Endodermal cell (in vitro differentiated cells): ENCODE results near the gene HSD17B7. TPM values are rescaled to one million over a fixed set of nuclear protein-coding genes. Genes with fewer than 3 reads are reported as not detected.

Source experiments
- DNase-seq: peaks from one replicate; pipeline ENCODE4 v3.0.0-alpha.2; 2017
- H3K27ac ChIP-seq: 2 replicates; pipeline ENCODE4 v1.5.1; 2013; ENCODE audit warnings: mild to moderate bottlenecking, low read depth, low read length, moderate library complexity
- H3K27me3 ChIP-seq: 2 replicates; pipeline ENCODE4 v1.6.1; 2013; ENCODE audit warnings: mild to moderate bottlenecking, low read length, moderate library complexity; ENCODE audit not compliant: insufficient read depth, control insufficient read depth, poor library complexity, severe bottlenecking
- H3K36me3 ChIP-seq: 2 replicates; pipeline ENCODE4 v1.7.0; 2013; ENCODE audit warnings: mild to moderate bottlenecking, low read length, moderate library complexity; ENCODE audit not compliant: control insufficient read depth, insufficient read depth
- H3K4me1 ChIP-seq: one replicate; pipeline ENCODE4 v1.7.0; 2013; ENCODE audit warnings: low read length; ENCODE audit not compliant: control insufficient read depth, insufficient read depth
- H3K4me3 ChIP-seq: 2 replicates; pipeline ENCODE4 v1.5.1; 2013; ENCODE audit warnings: mild to moderate bottlenecking, low read length, moderate library complexity
- H3K9ac ChIP-seq: 2 replicates; pipeline ENCODE4 v1.6.1; 2013; ENCODE audit warnings: mild to moderate bottlenecking, low read length, moderate library complexity; ENCODE audit not compliant: poor library complexity, severe bottlenecking; ENCODE audit errors: extremely low read depth
- H3K9me3 ChIP-seq: 2 replicates; pipeline ENCODE4 v1.6.1; 2013; ENCODE audit warnings: mild to moderate bottlenecking, low read length, moderate library complexity; ENCODE audit not compliant: control insufficient read depth
- H3K27ac Mint-ChIP-seq: 2 replicates; pipeline ENCODE4 v1.8.0; 2020; ENCODE audit warnings: mixed read lengths
- H3K27me3 Mint-ChIP-seq: 2 replicates; pipeline ENCODE4 v1.8.0; 2021; ENCODE audit warnings: mild to moderate bottlenecking, mixed read lengths; ENCODE audit not compliant: insufficient read depth
- H3K36me3 Mint-ChIP-seq: 2 replicates; pipeline ENCODE4 v1.8.0; 2020; ENCODE audit warnings: low read depth, mixed read lengths
- H3K4me1 Mint-ChIP-seq: 2 replicates; pipeline ENCODE4 v1.8.0; 2020; ENCODE audit warnings: mixed read lengths
- H3K4me3 Mint-ChIP-seq: 2 replicates; pipeline ENCODE4 v1.8.0; 2020; ENCODE audit warnings: mild to moderate bottlenecking, moderate library complexity, mixed read lengths
- H3K9me3 Mint-ChIP-seq: 2 replicates; pipeline ENCODE4 v1.8.0; 2020; ENCODE audit warnings: mild to moderate bottlenecking, mixed read lengths
- WGBS, 2 experiments: methylation state at CpG; one replicate each; pipeline versions ENCODE4 v1.1.5 to v1.1.7; 2013; ENCODE audit warnings: missing lambda C conversion rate in 2 of 2, mixed read lengths in 1 of 2; ENCODE audit not compliant: insufficient coverage in 1 of 2, insufficient read length in 1 of 2; 5-methylcytosine and 5-hydroxymethylcytosine counted together
- total RNA-seq, 2 donors: library from RNA; stranded (reverse); fragmentation: NEBNext Ultra II Directional in 1 of 2; extraction: Animal tissue kit (Norgen Biotek cat#: 25700) in 1 of 2; gene quantifications; 2 replicates in 1 of 2; 3 replicates in 1 of 2; pipeline ENCODE4 v1.2.1, GENCODE V29; 2021
- TF ChIP-seq, protein P1 (sequence below): fragments of 200-600 bp; sonication (generic); conservative IDR thresholded peaks from 2 replicates; pipeline ENCODE4 v1.5.0; 2021; ENCODE audit warnings: antibody characterized with exemption, mild to moderate bottlenecking

The HSD17B7 gene
- total RNA-seq, 2 donors from 2014 or later: 30.0 to 33.2 TPM

GRCh38 chr1:162772571-162773154, 17.8 kb upstream of the HSD17B7 start:
- no peak for DNase-seq
- H3K27me3 ChIP-seq: no peaks in the 10 kb centered on the region
- H3K27me3 Mint-ChIP-seq: peaks cover 7% of the 10 kb centered on the region
- H3K27ac ChIP-seq: no peak overlapping the region
- H3K27ac Mint-ChIP-seq: no peak overlapping the region
- TF ChIP-seq, protein P1, sequence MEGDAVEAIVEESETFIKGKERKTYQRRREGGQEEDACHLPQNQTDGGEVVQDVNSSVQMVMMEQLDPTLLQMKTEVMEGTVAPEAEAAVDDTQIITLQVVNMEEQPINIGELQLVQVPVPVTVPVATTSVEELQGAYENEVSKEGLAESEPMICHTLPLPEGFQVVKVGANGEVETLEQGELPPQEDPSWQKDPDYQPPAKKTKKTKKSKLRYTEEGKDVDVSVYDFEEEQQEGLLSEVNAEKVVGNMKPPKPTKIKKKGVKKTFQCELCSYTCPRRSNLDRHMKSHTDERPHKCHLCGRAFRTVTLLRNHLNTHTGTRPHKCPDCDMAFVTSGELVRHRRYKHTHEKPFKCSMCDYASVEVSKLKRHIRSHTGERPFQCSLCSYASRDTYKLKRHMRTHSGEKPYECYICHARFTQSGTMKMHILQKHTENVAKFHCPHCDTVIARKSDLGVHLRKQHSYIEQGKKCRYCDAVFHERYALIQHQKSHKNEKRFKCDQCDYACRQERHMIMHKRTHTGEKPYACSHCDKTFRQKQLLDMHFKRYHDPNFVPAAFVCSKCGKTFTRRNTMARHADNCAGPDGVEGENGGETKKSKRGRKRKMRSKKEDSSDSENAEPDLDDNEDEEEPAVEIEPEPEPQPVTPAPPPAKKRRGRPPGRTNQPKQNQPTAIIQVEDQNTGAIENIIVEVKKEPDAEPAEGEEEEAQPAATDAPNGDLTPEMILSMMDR: no peak
- H3K9ac ChIP-seq: no peak overlapping the region
- 82% methylated on average over 4 of the region's 4 CpGs; no CpG with 5 or more reads in 1 of the 2 experiments for WGBS, 2 experiments
- no peaks in the 10 kb centered on the region for H3K4me1 Mint-ChIP-seq
- no peak overlapping the region for H3K4me3 Mint-ChIP-seq
- no peaks in the 10 kb centered on the region for H3K9me3 Mint-ChIP-seq
- no peaks in the 10 kb centered on the region for H3K36me3 Mint-ChIP-seq
- H3K9me3 ChIP-seq: no peaks in the 10 kb centered on the region
- no peaks in the 10 kb centered on the region for H3K36me3 ChIP-seq
- no peaks in the 10 kb centered on the region for H3K4me1 ChIP-seq
- no peak overlapping the region for H3K4me3 ChIP-seq

DNA sequence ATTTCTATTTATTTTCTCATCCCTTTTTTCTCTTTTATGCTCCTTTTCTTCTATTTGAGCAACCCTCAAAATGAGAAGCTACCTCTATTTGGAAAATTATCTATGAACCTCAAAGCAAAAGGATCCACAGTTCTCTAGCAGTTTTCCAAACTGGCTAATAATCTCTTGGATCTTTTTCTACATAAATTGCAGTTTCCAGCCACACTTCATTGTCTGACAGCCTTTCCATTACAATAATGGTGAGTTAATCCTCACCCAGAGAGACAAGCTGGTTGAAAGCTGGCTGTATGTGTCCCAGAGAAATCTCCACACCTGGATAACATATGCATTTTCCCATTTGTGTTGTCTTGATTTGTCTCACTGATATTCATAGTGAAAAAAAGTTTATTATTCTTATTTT, 16.5 kb upstream of the HSD17B7 start:
- Histone ChIP-seq H3K27ac (no peak overlapping the region), H3K4me1 (no peaks in the 10 kb centered on the region), H3K9me3 (no peaks in the 10 kb centered on the region), H3K36me3 (no peaks in the 10 kb centered on the region), H3K9ac (no peak overlapping the region), H3K4me3 (no peak overlapping the region), H3K27me3 (no peaks in the 10 kb centered on the region)
- no peak for DNase-seq
- no peaks in the 10 kb centered on the region for H3K27me3 Mint-ChIP-seq
- TF ChIP-seq, protein P1: no peak
- H3K27ac Mint-ChIP-seq: no peak overlapping the region
- H3K9me3 Mint-ChIP-seq: no peaks in the 10 kb centered on the region
- no peaks in the 10 kb centered on the region for H3K36me3 Mint-ChIP-seq
- no peaks in the 10 kb centered on the region for H3K4me1 Mint-ChIP-seq
- no peak overlapping the region for H3K4me3 Mint-ChIP-seq

DNA sequence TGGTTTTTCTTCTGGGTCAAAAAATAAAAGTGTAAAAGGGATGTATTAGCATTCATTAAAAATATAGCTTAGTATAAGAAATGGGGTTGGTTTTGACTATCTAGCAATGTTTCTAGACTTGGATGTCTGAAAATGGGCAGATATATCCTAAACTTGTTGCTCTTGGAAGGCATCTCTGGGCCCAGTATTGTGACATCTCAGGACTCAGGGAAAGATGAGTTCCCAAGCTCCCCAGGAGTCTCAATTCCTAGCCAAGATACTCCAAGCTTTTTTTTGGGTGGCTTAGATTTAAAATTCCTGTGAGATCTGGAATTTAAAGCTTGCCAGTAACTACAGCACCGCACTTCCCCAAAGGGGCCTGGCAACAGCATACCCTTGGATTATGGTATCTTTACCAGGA, 11.5 kb upstream of the HSD17B7 start:
- Mint-ChIP-seq H3K4me3 (no peak overlapping the region), H3K4me1 (no peaks in the 10 kb centered on the region), H3K36me3 (no peaks in the 10 kb centered on the region), H3K27ac (no peak overlapping the region), H3K9me3 (no peaks in the 10 kb centered on the region), H3K27me3 (peaks cover 4% of the 10 kb centered on the region)
- TF ChIP-seq, protein P1: no peak
- Histone ChIP-seq H3K27me3 (no peaks in the 10 kb centered on the region), H3K36me3 (no peaks in the 10 kb centered on the region), H3K27ac (no peak overlapping the region), H3K9me3 (no peaks in the 10 kb centered on the region), H3K9ac (no peak overlapping the region), H3K4me3 (no peak overlapping the region), H3K4me1 (no peaks in the 10 kb centered on the region)
- DNase-seq: no peak
- WGBS, 2 experiments: 89 to 100% methylated on average over 1 of the region's 1 CpG
